A549 (cell line): ENCODE data around the gene ASPN. TPM values are rescaled to one million over a fixed set of nuclear protein-coding genes. Genes with fewer than 3 reads are reported as not detected.
"Not testable (repeated sequence)": the region's sequence is repeated elsewhere in the genome, so short reads cannot be mapped to it uniquely, and the experiment has no call there.

ENCODE experiments used
- ATAC-seq, 2 experiments: fragments of 200-7000 bp in 1 of 2; fragments of >200 bp in 1 of 2; cut with Nextera tagmentation in 1 of 2; cut with Tn5 transposase in 1 of 2; 3 replicates each; pipeline versions ENCODE4 v1.8.0 to v1.9.1; 2018 to 2020; ENCODE audit warnings: mild to moderate bottlenecking in 1 of 2, moderate library complexity in 1 of 2
- CTCF ChIA-PET: fragments of 300-600 bp; sonication (Branson Sonifier 250); formaldehyde crosslinking; extraction: SDS; loops from one replicate; lab custom pipeline; 2021; ENCODE audit warnings: antibody characterized with exemption, inconsistent platforms; lab: Yijun Ruan, JAX
- POLR2A ChIA-PET: fragments of 350-600 bp; formaldehyde crosslinking; extraction: SDS; loops from one replicate; lab custom pipeline; 2021; ENCODE audit warnings: antibody characterized with exemption, inconsistent platforms; lab: Yijun Ruan, JAX
- DNase-seq, 2 experiments: peaks; one replicate each; pipeline versions ENCODE4 v3.0.0 to v3.0.0-alpha.2; 2011 to 2016; ENCODE audit warnings: low read depth in 1 of 2, low spot score in 1 of 2
- FAIRE-seq: peaks from 2 replicates; lab custom pipeline; 2011; peaks lifted over from hg19 to GRCh38; lab: Jason Lieb, UNC
- H3K27ac ChIP-seq, 2 experiments: fragments of >200 bp; sonication (Bioruptor Twin); formaldehyde crosslinking; 3 replicates each; pipeline ENCODE4 v1.5.1; 2016 to 2017
- H3K4me1 ChIP-seq: fragments of >200 bp; sonication (Bioruptor Twin); formaldehyde crosslinking; 3 replicates; pipeline ENCODE4 v1.6.1; 2016
- H3K4me2 ChIP-seq: fragments of >200 bp; sonication (Bioruptor Twin); formaldehyde crosslinking; 3 replicates; pipeline ENCODE4 v1.6.1; 2016
- H3K4me3 ChIP-seq: fragments of >200 bp; sonication (Bioruptor Twin); formaldehyde crosslinking; 3 replicates; pipeline ENCODE4 v1.5.1; 2016
- H3K9me3 ChIP-seq: fragments of >200 bp; sonication (Bioruptor Twin); formaldehyde crosslinking; 3 replicates; pipeline ENCODE4 v1.6.1; 2016
- CHD2 ChIP-seq: fragments of 150-350 bp; IDR thresholded peaks from 2 replicates; pipeline ENCODE4 v1.6.1; 2014; ENCODE audit warnings: low read length; ENCODE audit not compliant: partially characterized antibody
- EHMT2 ChIP-seq: fragments of 200-600 bp; sonication (generic); IDR thresholded peaks from 2 replicates; pipeline ENCODE4 v1.6.1; 2016; ENCODE audit warnings: antibody characterized with exemption, low read depth, mild to moderate bottlenecking, moderate library complexity
- ELK1 ChIP-seq: fragments of 150-350 bp; IDR thresholded peaks from 2 replicates; pipeline ENCODE4 v1.6.1; 2014; ENCODE audit warnings: low read depth, mild to moderate bottlenecking, low read length
- HEYL ChIP-seq: fragments of 250-450 bp; sonication (Bioruptor Pico); IDR thresholded peaks from 2 replicates; pipeline ENCODE4 v1.8.0; 2021; ENCODE audit warnings: mild to moderate bottlenecking, moderate library complexity
- HOXB13 ChIP-seq: fragments of 250-450 bp; sonication (Bioruptor Pico); IDR thresholded peaks from 2 replicates; pipeline ENCODE4 v1.5.0; 2020; ENCODE audit warnings: low read depth, mild to moderate bottlenecking, moderate library complexity
- HOXB5 ChIP-seq: fragments of 250-450 bp; sonication (Bioruptor Pico); IDR thresholded peaks from 2 replicates; pipeline ENCODE4 v1.5.0; 2020; ENCODE audit warnings: mild to moderate bottlenecking, moderate library complexity
- JUNB ChIP-seq: fragments of >200 bp; sonication (Bioruptor Twin); formaldehyde crosslinking; IDR thresholded peaks from 2 replicates; pipeline ENCODE4 v1.6.1; 2016
- KDM1A ChIP-seq: fragments of 200-600 bp; sonication (generic); IDR thresholded peaks from 2 replicates; pipeline ENCODE4 v1.6.1; 2016; ENCODE audit warnings: low read depth, mild to moderate bottlenecking
- KDM5A ChIP-seq: fragments of 200-600 bp; sonication (generic); IDR thresholded peaks from 2 replicates; pipeline ENCODE4 v1.6.1; 2016; ENCODE audit warnings: antibody characterized with exemption, mild to moderate bottlenecking
- MAFK ChIP-seq: fragments of 450-650 bp; IDR thresholded peaks from 2 replicates; pipeline ENCODE4 v1.6.1; 2014; ENCODE audit not compliant: partially characterized antibody
- NFE2L2 ChIP-seq: fragments of 150-350 bp; conservative IDR thresholded peaks from 2 replicates; pipeline ENCODE4 v1.6.1; 2014; ENCODE audit warnings: low read length
- POLR2A ChIP-seq: IDR thresholded peaks from 2 replicates; pipeline ENCODE4 v1.6.1; 2012; ENCODE audit warnings: mild to moderate bottlenecking, low read length
- POLR2AphosphoS2 ChIP-seq: conservative IDR thresholded peaks from 2 replicates; pipeline ENCODE4 v1.6.1; 2012; ENCODE audit warnings: low read length, improper control_type of control experiment, inconsistent platforms
- RARB ChIP-seq: fragments of 250-450 bp; sonication (Bioruptor Pico); IDR thresholded peaks from 2 replicates; pipeline ENCODE4 v1.8.0; 2021; ENCODE audit warnings: mild to moderate bottlenecking, moderate library complexity
- RCOR1 ChIP-seq: fragments of 150-350 bp; IDR thresholded peaks from 2 replicates; pipeline ENCODE4 v1.6.1; 2014; ENCODE audit warnings: antibody characterized with exemption, low read length, low read depth
- RNF2 ChIP-seq: fragments of 200-600 bp; sonication (generic); IDR thresholded peaks from 2 replicates; pipeline ENCODE4 v1.6.1; 2016; ENCODE audit warnings: low read depth, mild to moderate bottlenecking, antibody characterized with exemption, moderate library complexity, borderline replicate concordance
- SMC3 ChIP-seq: fragments of >200 bp; sonication (Bioruptor Twin); formaldehyde crosslinking; IDR thresholded peaks from 3 replicates; pipeline ENCODE4 v1.6.1; 2018; ENCODE audit warnings: inconsistent platforms
- TP53 ChIP-seq: fragments of 250-450 bp; sonication (Bioruptor Pico); IDR thresholded peaks from 2 replicates; pipeline ENCODE4 v1.5.0; 2021; ENCODE audit warnings: mild to moderate bottlenecking, moderate library complexity
- ZC3H11A ChIP-seq: fragments of 450-650 bp; IDR thresholded peaks from 2 replicates; pipeline ENCODE4 v1.6.1; 2014; ENCODE audit warnings: antibody characterized with exemption, mild to moderate bottlenecking
- ZFP36 ChIP-seq: fragments of 450-650 bp; IDR thresholded peaks from 2 replicates; pipeline ENCODE4 v1.6.1; 2014; ENCODE audit warnings: borderline replicate concordance; ENCODE audit not compliant: partially characterized antibody
- WGBS: methylation state at CpG from one replicate; pipeline ENCODE4 v1.1.6; 2017; ENCODE audit errors: missing lambda C conversion rate; 5-methylcytosine and 5-hydroxymethylcytosine counted together
- polyA plus RNA-seq, 4 experiments: library from polyadenylated mRNA; depleted of rRNA in 3 of 4; stranded (reverse); fragments of >200 nt; fragmentation: RNase III in 1 of 4; extraction: RNeasy Plus Mini Kit Qiagen cat#74134 plus additional on column Dnase treatment in 1 of 4; gene quantifications; 2 replicates in 3 of 4; 3 replicates in 1 of 4; pipeline ENCODE4 v1.2.3, GENCODE V29; 2011 to 2017

Gene ASPN
- polyA plus RNA-seq, 2 of the 4 experiments (the other 2 are of a cell fraction): not detected

GRCh38 chr9:92422611-92423338 is 59.5 kb downstream of the ASPN start:
- H3K9me3 ChIP-seq: no peaks in the 10 kb centered on the region
- H3K4me3 ChIP-seq: no peak overlapping the region
- ChIA-PET POLR2A (no interaction called here), CTCF (no interaction called here)
- FAIRE-seq (no peak), ATAC-seq (no peak), DNase-seq (no peak)
- H3K27ac ChIP-seq: no peak overlapping the region
- no peaks in the 10 kb centered on the region for H3K4me1 ChIP-seq
- no peak overlapping the region for H3K4me2 ChIP-seq
- WGBS: 85% methylated on average over 2 of the region's 2 CpGs
- TF ChIP-seq NFE2L2: no peak
- TF ChIP-seq RARB (CRISPR knock-in tag): no peak
- TF ChIP-seq HEYL (CRISPR knock-in tag): no peak

GRCh38 chr9:92414566-92414965 is 67.7 kb downstream of the ASPN start:
- no peak for TF ChIP-seq KDM1A
- TF ChIP-seq TP53: no peak
- TF ChIP-seq POLR2A: no peak
- no peak for TF ChIP-seq HOXB13 (CRISPR knock-in tag)
- TF ChIP-seq ELK1: no peak
- TF ChIP-seq RNF2: no peak
- no peak overlapping the region for H3K4me2 ChIP-seq
- no peaks in the 10 kb centered on the region for H3K9me3 ChIP-seq
- DNase-seq (no peak), ATAC-seq (no peak), FAIRE-seq (no peak)
- CTCF ChIA-PET: no interaction called here
- no peak overlapping the region for H3K4me3 ChIP-seq
- POLR2A ChIA-PET: no interaction called here
- H3K4me1 ChIP-seq: no peaks in the 10 kb centered on the region
- WGBS: 80% methylated on average over 1 of the region's 1 CpG
- no peak overlapping the region for H3K27ac ChIP-seq

GRCh38 chr9:92411157-92411556 is 71.1 kb downstream of the ASPN start:
- ATAC-seq, H3K4me1 ChIP-seq, DNase-seq, H3K9me3 ChIP-seq, H3K4me2 ChIP-seq, FAIRE-seq, POLR2A ChIA-PET, H3K27ac ChIP-seq, H3K4me3 ChIP-seq: not testable (repeated sequence)
- CTCF ChIA-PET: interaction anchor here (0.5 kb wide), 1 partner anchor 273 kb away, joined by 3 read pairs; no protein-coding TSS in a partner anchor
- 96% methylated on average over 4 of the region's 4 CpGs for WGBS

- H3K4me1 ChIP-seq: no peaks in the 10 kb centered on the region
- no peak for DNase-seq
- TF ChIP-seq SMC3: no peak
- no peak for TF ChIP-seq EHMT2
- TF ChIP-seq ZFP36: no peak
- TF ChIP-seq CHD2: no peak
- no peak for TF ChIP-seq RCOR1
- TF ChIP-seq JUNB: no peak
- no peak for TF ChIP-seq ZC3H11A
- no peak for TF ChIP-seq HOXB5 (CRISPR knock-in tag)
- TF ChIP-seq MAFK: no peak
- TF ChIP-seq POLR2AphosphoS2: no peak
- TF ChIP-seq KDM5A: no peak
- TF ChIP-seq ELK1: no peak
- no peak overlapping the region for H3K4me3 ChIP-seq
- no peak overlapping the region for H3K27ac ChIP-seq
- WGBS: 73% methylated on average over 2 of the region's 2 CpGs
- ChIA-PET CTCF (interaction anchor here (0.6 kb wide), 1 partner anchor 543 kb away, joined by 3 read pairs; no protein-coding TSS in a partner anchor), POLR2A (no interaction called here)
- ATAC-seq: no peak
- H3K9me3 ChIP-seq: no peaks in the 10 kb centered on the region
- no peak for FAIRE-seq
- H3K4me2 ChIP-seq: no peak overlapping the region
Observed at GRCh38 chr9:92408747-92409478, 73.4 kb downstream of the ASPN start.
